HG03045 (cell line): ENCODE data around the gene SFXN5.
"Not testable (repeated sequence)": the region's sequence is repeated elsewhere in the genome, so short reads cannot be mapped to it uniquely, and the experiment has no call there.

Experiments used
- ATAC-seq: cut with Tn5 transposase; IDR thresholded peaks from one replicate; pipeline ENCODE4 v1.9.1; 2021; ENCODE audit warnings: mild to moderate bottlenecking, moderate library complexity; ENCODE audit not compliant: unreplicated experiment

The SFXN5 gene, protein sequence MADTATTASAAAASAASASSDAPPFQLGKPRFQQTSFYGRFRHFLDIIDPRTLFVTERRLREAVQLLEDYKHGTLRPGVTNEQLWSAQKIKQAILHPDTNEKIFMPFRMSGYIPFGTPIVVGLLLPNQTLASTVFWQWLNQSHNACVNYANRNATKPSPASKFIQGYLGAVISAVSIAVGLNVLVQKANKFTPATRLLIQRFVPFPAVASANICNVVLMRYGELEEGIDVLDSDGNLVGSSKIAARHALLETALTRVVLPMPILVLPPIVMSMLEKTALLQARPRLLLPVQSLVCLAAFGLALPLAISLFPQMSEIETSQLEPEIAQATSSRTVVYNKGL

DNA sequence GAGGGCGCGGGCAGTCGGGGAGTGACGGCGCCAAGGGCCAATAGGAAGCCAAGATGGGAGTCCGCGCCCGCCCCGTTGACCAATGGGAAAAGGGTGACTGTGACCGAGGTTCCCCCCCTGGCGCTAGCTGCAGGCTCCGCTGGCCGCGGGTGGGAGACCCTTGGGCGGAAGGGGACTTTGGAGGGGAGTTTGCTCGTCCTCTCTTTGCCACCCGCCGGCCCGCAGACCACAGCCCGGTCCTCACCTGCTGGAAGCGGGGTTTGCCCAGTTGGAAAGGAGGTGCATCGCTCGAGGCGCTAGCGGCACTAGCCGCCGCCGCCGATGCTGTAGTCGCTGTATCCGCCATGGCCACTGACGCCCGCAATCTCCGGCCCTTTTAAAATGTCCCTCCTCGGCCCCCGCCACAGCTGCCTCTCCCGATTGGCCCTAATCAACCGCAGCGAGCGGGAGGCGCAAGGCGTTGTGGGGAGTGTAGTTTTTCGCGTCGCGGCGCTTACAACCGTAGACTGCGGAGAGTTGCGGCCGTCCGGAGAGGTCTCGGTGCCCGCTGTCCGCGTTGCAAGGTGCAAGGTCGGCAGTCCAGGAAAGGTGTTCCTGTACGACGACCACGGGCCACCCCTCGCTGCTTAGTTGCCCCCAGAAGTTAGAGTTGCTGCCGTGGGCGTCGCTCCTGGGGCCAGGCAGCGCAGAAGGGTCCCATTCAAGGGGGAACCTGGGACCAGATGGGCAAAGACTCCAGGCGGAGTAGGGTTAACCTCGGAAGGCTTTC lies at the start of gene SFXN5:
SFXN5 (minus strand) TSS at position 353 of the 769 bp plus-strand sequence; CDS start at position 346, 7 bp downstream.
- ATAC-seq = peak; percentile 93

DNA sequence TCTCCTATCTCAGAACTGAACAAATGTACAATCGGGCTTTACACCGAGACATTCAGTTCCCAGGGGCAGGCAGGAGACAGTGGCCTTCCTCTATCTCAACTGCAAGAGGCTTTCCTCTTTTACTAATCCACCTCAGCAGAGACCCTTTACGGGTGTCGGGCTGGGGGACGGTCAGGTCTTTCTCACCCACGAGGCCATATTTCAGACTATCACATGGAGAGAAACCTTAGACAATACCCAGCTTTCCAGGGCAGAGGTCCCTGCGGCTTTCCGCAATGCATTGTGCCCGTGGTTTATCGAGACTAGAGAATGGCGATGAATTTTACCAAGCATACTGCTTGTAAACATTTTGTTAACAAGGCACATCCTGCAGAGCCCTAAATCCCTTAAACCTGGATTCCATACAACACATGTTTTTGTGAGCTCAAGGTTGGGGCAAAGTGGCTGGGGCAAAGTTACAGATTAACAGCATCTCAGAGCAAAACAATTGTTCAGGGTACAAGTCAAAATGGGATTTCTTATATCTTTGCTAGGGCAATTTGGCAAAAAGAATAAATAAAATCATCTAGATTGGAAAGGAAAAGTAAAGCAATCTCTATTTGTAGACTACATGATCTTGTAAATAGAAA lies 48.2 kb upstream of the SFXN5 start:
- ATAC-seq = not testable (repeated sequence)

DNA sequence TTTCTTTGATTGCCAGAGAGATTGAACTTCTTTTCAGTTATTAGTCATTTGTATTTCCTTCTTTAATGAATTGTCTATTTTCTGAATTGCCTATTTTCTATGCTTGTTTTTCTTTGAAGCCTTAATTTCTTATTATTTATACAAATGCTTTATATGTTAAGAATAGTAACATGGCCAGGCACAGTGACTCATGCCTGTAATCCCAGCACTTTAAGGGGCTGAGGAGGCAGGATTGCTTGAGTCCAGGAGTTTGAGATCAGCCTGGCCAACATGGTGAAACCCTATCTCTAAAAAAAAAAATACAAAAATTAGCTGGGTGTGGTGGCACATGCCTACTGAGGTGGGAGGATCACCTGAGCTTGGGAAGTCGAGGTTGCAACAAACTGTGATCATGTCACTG lies 45.9 kb upstream of the SFXN5 start:
- no peak for ATAC-seq

DNA sequence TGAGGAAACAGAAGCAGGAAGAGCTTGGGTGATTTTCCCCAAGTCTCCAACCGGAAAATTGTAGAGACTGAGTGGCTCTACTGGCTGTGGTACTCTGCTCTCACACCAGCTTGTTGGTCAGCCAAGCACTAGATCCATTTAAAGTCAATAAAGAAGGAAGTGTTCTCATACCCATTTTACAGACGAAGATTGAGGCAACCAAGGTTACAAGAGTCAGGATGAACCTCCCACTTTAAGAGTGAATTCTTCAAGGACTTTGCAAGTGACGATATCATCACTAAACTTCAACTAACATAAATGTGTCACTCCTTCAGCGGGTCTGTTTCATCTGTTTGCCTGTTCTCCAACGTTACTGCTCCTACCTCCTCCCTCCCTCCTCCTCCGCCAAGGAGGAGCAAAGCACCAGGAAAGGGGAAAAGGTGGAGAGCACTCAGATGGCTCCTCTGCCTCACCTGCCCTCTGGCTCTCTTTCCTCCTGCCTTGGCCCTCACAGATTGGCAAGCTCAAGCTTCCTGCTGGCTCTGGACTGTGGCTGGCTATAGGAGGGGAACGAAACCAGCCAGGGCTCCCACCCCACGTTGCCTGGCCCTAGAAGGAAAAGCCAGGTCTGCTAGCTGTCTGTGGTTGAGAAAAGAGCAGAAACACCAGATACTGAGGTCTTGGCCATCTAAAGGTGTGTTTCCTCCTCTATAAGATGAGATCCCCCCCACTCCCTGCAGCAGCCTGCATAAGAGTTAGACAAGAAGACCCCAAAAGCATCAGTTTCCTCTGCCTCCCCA lies 44.9 kb upstream of the SFXN5 start:
- ATAC-seq = no peak

DNA sequence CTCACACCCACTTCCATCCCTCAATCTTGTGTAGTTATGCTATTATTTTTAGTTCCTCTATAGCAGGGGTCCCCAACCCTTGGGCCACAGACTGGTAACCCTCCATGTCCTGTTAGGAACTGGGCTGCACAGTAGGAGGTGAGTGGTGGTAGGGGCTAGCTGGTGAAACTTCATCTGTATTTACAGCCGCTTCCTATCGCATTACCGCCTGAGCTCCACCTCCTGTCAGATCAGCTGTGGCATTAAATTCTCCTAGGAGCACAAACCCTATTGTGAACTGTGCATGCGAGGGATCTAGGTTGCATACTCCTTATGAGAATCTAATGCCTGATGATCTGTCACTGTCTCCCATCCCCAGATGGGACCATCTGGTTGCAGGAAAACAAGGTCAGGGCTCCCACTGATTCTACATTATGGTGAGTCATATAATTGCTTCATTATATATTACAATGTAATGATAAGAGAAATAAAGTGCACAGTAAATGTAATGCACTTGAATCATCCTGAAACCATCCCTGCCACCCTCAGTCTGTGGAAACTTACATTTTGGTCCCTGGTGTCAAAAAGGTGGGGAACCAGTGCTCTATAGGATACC lies 42.9 kb upstream of the SFXN5 start:
- ATAC-seq = no peak

DNA sequence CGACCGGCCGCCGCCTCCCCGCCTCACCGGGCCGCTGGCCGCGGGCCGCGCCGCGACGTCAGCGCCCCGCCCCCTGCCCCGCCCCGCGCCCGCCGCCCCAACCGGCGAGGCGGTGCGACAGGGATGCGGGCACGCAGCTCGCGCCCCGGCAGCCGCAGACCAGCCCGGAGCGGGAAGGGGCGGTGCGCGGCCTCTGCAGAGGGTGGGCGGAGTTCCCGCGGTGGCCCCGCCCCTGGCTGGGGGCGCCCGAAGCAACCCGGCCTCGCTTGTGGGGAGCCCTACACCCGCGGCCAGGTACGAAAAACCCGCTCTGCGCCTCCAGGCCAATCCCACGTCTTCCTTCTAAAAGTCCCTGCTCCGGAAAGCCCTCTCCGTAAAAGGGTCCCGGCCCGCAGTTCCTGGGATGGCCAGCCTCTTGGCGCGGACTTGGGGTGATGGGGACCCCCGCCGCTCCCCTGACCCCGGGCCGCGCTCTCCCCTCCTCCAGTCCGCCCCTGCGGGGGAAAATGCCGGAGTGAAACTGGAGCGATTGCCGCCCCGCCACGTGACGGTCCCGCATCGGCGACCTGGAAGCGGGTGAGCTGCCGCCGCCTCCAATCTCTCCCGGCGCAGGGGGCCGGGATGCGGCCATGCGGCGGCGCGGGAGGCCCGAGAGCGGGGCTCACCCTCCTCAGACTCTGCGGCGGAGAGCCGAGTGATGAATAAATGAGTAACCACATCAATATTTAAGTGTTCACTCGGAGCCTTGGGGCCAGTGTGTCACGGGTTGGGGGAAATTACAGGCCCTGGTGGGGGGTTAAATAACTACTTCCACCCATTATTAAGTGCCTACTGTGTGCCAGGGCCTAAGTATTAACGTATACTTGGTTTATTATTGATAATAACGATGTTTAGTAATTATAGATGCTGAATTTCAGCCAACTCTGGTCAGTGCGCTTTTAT lies 41.7 kb upstream of the SFXN5 start, which contains the start of gene RAB11FIP5:
RAB11FIP5 (minus strand) TSS at position 36 of the 942 bp plus-strand sequence. CDS start 171 bp downstream, outside the sequence.
- peak; percentile 75 for ATAC-seq

DNA sequence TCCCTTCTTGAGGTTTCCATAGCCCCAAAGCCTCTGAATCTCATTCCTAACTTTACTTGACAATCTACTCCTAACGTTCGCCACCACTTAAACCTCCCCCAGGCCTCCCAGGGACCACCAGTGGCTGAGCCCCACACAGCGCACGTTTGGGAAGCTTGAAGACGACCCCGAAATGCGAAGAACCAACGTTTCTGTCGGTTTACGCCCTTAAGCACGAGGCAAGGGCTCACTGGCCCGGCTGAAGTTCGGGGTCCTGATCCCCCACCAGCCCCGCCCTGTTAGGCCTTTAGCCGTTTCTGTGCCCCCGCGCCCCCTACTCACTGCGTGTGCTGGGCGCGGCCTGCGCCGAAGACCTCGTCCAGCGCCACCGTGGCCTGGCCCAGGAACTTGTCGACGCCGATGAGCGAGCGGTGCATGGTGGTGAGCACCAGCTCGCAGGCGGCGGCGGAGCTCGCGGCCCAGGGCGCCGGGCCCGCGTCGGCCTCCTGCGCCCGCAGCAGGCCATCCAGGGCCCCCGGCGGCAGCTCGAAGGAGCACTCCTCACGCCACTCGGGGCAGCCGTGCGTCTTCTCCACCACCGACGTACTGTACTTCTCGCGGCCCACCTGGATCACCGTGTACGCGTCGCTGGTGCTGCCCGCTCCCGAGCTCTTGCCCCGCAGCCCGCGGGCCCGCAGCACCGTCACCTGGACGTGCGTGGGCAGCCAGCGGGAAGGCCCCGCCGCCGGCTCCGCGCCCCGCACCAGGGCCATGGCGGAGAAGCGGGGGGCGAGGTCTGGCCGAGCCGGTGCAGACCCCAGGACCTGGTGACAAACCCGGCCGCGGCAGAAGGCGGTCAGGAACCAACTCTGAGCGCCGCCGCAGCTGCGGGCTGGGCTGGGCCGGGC lies 40.8 kb upstream of the SFXN5 start:
- ATAC-seq = peak; percentile 15

DNA sequence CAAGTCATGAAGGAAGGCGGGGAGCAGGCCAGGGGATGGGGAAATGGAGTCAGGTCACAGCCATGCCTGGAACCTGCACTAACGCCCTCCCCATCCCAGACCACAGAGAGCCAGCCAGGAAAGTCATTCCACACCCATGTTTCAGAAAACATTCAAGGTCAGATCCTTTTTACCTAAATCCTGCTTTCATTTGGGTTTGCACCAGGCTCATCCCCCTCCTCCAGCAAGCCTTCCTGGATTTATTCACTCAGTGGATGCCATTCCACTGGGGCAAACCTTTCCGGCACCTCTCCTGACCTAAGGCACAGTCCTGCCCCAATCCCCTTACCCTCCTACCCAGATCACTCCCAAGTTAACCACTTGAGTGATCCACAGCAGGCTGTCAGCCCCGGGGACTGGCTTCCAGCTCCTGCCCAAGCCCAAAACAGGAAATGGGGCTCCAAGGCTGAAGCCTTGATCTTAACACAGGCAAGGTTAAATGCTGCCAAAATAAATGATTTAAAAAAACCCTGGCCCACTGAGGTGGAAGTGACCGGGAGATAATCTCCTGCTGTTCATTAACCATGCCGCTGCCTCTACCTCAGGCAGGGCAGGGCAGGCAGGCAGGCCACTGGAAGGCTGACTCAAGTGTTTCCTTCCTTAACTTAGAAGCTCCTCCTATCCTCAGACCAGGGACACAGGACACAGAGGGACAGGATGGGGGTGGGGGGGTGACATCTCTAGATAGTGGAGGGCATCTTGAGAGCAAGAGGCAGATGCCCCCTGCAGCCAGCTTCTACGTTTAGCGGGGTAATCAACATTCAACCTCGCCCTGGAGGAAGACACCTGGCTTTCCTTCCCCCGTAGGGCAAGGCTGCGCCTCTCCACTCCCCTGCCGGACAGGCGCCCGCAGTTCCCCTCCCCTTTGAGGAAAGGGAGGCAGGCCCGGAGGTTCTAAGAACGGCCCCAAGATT lies 39.8 kb upstream of the SFXN5 start:
- no peak for ATAC-seq

DNA sequence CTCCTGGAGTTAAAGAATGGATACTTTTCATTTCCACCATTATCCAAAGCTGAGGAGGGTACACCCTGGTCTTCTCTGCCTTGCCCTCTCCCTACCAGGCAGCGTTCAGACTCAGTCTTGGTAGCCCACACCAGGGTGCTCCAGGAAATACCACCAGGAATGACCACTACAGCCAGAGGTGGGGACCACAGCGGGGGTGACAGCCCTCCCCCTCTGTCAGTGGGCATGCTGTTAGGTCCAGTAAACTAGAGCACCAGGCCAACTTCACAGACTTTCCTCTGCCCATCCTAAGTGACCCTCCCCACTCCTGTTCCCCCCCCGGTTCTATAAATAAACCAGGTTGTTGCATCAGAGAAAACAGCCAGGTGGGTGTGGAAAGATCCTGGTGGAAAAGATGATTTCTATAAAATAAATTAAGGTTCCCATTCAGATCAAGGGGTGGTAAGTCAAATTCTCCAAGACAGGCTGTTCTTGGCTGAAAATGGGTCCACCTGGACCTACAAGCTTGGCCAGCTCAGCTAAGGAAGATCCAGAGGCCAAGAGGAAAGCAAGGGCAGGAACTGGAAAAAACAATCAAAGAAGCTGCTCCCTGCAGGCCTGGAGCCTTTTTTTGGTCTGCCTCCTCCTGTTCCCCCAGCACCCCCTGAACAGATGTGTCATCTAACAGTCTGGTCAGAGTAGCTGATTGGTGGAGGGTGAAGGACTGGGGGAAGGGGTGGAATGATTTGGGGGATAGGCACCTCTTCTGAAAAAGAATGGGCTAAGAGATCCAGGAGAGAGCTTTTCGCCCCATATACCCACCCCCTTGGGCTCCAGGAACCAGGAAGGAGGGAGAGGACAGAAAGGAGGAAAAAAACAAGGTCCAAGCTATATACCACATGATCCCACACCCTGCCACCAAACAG lies 38.9 kb upstream of the SFXN5 start:
- ATAC-seq = no peak

DNA sequence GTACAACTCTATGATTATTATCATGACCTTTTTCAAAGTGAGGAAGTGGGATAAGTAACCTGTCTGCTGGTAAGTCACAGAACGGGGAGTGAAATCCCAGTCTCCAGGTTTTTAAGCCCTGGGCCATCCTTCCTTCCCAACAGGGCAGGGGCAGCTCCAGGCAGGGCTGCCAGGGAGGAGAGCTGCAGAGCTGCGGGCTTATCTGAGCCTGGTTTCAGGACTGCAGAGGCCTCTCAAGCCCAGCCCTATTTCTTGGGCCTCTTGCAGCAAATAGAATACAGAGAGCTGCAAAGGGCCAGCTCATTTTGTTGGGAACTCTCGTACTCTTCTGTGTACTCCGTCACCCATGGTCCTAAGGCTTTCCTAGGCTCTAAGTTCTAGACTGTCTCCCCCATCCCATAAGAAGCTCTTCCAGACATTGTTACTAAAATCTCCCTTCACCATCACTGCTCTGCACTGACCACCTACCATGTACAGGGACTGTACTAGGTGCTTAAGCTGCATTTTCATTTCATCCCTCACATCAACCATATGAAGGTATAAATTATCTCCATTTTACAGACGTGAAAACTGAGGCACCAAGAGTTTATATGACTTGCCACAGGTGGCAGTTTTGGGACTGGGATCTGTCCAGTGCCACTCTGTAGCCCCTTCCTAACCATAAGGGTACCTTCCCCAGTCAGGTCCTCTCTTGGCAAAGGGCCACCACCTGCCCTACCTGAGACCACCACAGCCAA lies 38.1 kb upstream of the SFXN5 start:
- no peak for ATAC-seq

DNA sequence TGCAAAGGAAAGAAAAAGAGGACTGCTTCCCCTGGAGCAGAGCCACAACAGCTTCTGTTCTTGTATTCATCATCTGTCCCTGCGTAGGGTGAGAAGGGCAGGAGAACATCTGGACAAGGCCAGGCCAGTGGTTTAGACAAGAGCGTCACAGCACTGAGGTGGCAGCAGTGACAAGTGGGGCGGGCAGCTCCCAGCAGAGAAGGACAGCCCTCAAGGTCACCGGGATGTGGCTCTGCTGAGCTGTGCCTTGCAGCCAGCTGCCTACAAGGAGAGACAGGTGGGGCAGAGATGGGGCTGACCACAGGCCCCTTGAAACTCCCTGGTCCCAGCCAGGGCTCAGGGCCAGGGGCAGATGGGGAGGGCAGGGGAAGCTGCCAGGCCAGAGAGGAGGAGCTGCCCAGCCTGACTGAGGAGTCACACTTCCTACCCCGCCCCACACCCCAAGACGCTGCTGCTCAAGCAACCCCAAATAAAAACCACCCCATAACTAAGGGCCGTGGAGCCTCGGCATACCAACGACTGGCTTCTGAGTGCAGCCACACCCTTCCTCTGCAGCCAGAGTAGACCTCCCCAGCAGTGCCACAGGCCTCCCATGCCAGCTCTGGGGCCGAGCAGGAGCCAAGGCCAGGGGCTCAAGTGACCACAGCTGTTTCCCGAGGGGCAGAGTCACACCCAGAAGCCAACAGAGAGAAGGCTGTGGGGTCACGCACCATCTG lies 35.9 kb upstream of the SFXN5 start:
- no peak for ATAC-seq

DNA sequence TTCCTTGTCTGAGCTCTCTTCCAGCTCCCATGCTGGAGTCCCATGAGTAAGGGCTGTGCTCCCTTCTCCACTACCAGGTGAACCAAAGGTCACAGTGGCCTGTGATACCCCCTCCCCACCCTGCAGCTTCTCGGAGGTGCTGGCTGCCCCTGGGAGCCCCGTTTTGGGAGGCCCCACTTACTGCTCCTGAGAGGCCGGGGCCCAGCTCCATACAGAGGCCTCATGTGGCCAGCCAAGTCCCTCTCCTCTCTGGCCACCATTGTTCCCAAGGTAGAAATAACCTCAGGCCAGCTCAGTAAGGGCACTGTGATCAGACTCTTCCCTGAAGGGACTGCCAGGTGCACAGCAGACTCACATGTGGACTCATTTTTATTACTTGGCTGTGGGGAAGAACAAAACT lies 35.3 kb upstream of the SFXN5 start:
- ATAC-seq = no peak

DNA sequence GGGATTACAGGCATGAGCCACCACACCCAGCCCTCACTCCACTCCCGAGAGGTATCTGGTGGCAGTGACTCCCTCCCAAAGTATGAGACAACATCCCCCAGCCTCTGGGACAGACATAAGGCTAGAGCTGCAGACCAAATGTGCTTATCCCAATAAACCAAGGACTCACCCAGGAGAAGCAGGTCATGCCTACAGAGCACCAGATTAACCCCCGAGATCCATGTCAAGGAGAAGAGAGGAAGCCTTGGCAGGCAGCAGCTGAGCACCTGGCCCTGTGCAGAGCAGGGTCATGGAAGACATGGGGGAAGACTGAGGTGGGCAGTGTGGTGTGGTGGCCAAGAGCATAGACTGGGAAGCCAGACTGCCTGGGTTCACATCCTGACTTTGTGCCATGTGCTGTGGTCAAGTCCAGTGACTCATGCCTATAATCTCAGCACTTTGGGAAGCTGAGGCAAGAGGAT lies 34.0 kb upstream of the SFXN5 start:
- no peak for ATAC-seq

DNA sequence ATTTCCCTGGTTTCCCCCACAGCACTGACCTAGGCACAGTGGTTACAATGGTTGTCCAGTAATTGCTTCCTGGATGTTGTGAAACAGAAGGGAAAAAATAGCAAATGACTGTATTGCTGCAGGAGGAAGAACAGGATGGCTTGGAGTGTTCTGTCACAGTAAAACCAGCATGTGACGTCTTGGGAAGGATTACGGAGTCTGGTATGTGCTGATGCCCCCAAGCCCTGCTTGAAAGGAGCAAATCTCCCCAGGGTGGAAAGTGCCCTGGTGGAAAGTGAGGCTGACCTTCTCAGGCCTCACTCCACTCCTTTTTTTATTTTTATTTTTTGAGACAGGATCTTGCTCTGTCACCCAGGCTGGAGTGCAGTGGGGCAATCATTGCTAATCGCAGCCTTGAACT lies 33.4 kb upstream of the SFXN5 start:
- no peak for ATAC-seq

DNA sequence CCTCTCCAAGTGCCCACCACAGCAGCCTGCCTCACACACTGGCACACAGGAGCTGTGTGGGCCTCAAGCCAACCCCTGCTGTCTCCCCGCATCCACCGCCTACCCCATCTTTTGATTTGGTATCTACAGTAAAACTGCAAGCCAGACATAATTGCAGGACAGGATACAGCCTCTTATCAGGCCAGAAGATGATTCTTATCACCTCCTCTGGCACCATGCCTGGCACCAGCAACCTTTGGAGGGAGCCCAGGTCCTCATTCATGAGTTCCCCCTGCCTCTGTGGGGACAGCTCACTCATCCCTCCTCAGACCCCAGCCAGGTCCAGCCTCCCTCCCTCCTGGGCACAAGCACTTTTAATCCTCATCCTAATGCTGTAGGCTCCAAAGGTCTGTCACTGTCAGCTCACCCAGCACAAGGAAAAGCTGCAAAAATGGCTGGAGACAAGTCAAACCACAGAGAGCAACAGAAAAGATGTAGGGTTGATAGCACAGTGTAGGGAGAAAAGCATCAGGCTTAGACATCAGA lies 31.6 kb upstream of the SFXN5 start:
- ATAC-seq = no peak
